Measurements from ENCODE around the gene RNF141. TPM values are rescaled to one million over a fixed set of nuclear protein-coding genes. Genes with fewer than 3 reads are reported as not detected.

Gene RNF141
- total RNA-seq, 1 experiment from 2014 or later, result 28.4 TPM

- no peak for TF ChIP-seq CTCF (IDR thresholded peaks at IDR 0.05; ENCODE audit: unreplicated experiment)
- no peak for DNase-seq (ENCODE audit: unreplicated experiment)
- Mint-ChIP-seq H3K27me3 (ENCODE audit: insufficient read depth, unreplicated experiment) (no peaks in the 10 kb centered on the region), H3K4me3 (ENCODE audit: unreplicated experiment) (no peak overlapping the region), H3K27ac (ENCODE audit: low read depth, unreplicated experiment) (peak overlapping the region; percentile 68), H3K4me1 (ENCODE audit: insufficient read depth, unreplicated experiment) (peaks cover 22% of the 10 kb centered on the region), H3K9me3 (ENCODE audit: unreplicated experiment) (no peaks in the 10 kb centered on the region), H3K36me3 (ENCODE audit: insufficient read depth, unreplicated experiment) (peaks cover 42% of the 10 kb centered on the region)
- BruUV-seq (replicated peaks), result no TSS peak
- intact Hi-C loops (cut with micrococcal nuclease), result no loop called here
- CTCF ChIA-PET, result interaction anchor here (0.7 to 3.8 kb wide), 4 partner anchors 8 to 122 kb away, joined by 3 to 23 read pairs (median 5); partner anchors contain the start of gene RNF141
- POLR2A ChIA-PET, result interaction anchor here (0.5 to 1.3 kb wide), 7 partner anchors 10 to 468 kb away, joined by 3 to 10 read pairs (median 3); partner anchors contain the start of gene RNF141
Measured at GRCh38 chr11:10528121-10528520, 12.9 kb downstream of the RNF141 start.

GRCh38 chr11:10526974-10527918, 13.7 kb downstream of the RNF141 start:
- H3K27me3 Mint-ChIP-seq (ENCODE audit: insufficient read depth, unreplicated experiment), result no peaks in the 10 kb centered on the region
- H3K4me3 Mint-ChIP-seq (ENCODE audit: unreplicated experiment), result no peak overlapping the region
- TF ChIP-seq CTCF (IDR thresholded peaks at IDR 0.05; ENCODE audit: unreplicated experiment), result no peak
- intact Hi-C loops (cut with micrococcal nuclease), result no loop called here
- ChIA-PET CTCF (interaction anchor here (0.6 to 3.8 kb wide), 5 partner anchors 10 to 1395 kb away, joined by 3 to 23 read pairs (median 4); partner anchors contain the start of gene RNF141), POLR2A (interaction anchor here (0.5 to 2.4 kb wide), 8 partner anchors 11 to 467 kb away, joined by 3 to 10 read pairs (median 3); partner anchors contain the start of gene RNF141)
- peaks cover 22% of the 10 kb centered on the region for H3K4me1 Mint-ChIP-seq (ENCODE audit: insufficient read depth, unreplicated experiment)
- BruUV-seq (replicated peaks), result no TSS peak
- DNase-seq (ENCODE audit: unreplicated experiment), result peak; percentile 48
- H3K27ac Mint-ChIP-seq (ENCODE audit: low read depth, unreplicated experiment), result peak overlapping the region; percentile 68
- H3K9me3 Mint-ChIP-seq (ENCODE audit: unreplicated experiment), result no peaks in the 10 kb centered on the region
- peaks cover 33% of the 10 kb centered on the region for H3K36me3 Mint-ChIP-seq (ENCODE audit: insufficient read depth, unreplicated experiment)

GRCh38 chr11:10524471-10524870, 16.5 kb downstream of the RNF141 start:
- H3K27ac Mint-ChIP-seq (ENCODE audit: low read depth, unreplicated experiment), result no peak overlapping the region
- no peaks in the 10 kb centered on the region for H3K9me3 Mint-ChIP-seq (ENCODE audit: unreplicated experiment)
- BruUV-seq (replicated peaks), result no TSS peak
- DNase-seq (ENCODE audit: unreplicated experiment), result no peak
- H3K4me3 Mint-ChIP-seq (ENCODE audit: unreplicated experiment), result no peak overlapping the region
- TF ChIP-seq CTCF (IDR thresholded peaks at IDR 0.05; ENCODE audit: unreplicated experiment), result no peak
- intact Hi-C loops (cut with micrococcal nuclease), result no loop called here
- H3K36me3 Mint-ChIP-seq (ENCODE audit: insufficient read depth, unreplicated experiment), result peaks cover 32% of the 10 kb centered on the region
- CTCF ChIA-PET, result no interaction called here
- no peaks in the 10 kb centered on the region for H3K27me3 Mint-ChIP-seq (ENCODE audit: insufficient read depth, unreplicated experiment)
- H3K4me1 Mint-ChIP-seq (ENCODE audit: insufficient read depth, unreplicated experiment), result peaks cover 30% of the 10 kb centered on the region
- POLR2A ChIA-PET, result interaction anchor here (0.9 kb wide), 1 partner anchor 10 kb away, joined by 3 read pairs; no protein-coding TSS in a partner anchor

GRCh38 chr11:10522921-10523320, 18.1 kb downstream of the RNF141 start:
- ChIA-PET CTCF (interaction anchor here (0.5 to 1.2 kb wide), 3 partner anchors 17 to 131 kb away, joined by 3 to 6 read pairs (median 4); partner anchors contain the start of gene RNF141), POLR2A (interaction anchor here (0.7 to 1.4 kb wide), 6 partner anchors 11 to 72 kb away, joined by 3 to 12 read pairs (median 4); partner anchors contain the start of gene RNF141)
- H3K27ac Mint-ChIP-seq (ENCODE audit: low read depth, unreplicated experiment), result no peak overlapping the region
- no TSS peak for BruUV-seq (replicated peaks)
- no peaks in the 10 kb centered on the region for H3K9me3 Mint-ChIP-seq (ENCODE audit: unreplicated experiment)
- no peak for DNase-seq (ENCODE audit: unreplicated experiment)
- H3K36me3 Mint-ChIP-seq (ENCODE audit: insufficient read depth, unreplicated experiment), result peaks cover 35% of the 10 kb centered on the region
- peaks cover 30% of the 10 kb centered on the region for H3K4me1 Mint-ChIP-seq (ENCODE audit: insufficient read depth, unreplicated experiment)
- intact Hi-C loops (cut with micrococcal nuclease), result no loop called here
- no peak for TF ChIP-seq CTCF (IDR thresholded peaks at IDR 0.05; ENCODE audit: unreplicated experiment)
- H3K4me3 Mint-ChIP-seq (ENCODE audit: unreplicated experiment), result no peak overlapping the region
- H3K27me3 Mint-ChIP-seq (ENCODE audit: insufficient read depth, unreplicated experiment), result no peaks in the 10 kb centered on the region
